MCF 10A (cell line): ENCODE data around the gene SEZ6L. TPM values are rescaled to one million over a fixed set of nuclear protein-coding genes. Genes with fewer than 3 reads are reported as not detected.

Experiments used
- BruUV-seq: library from RNA; stranded (reverse); fragments of 400-500 nt; replicated peaks from 2 replicates; lab custom pipeline; 2021; lab: Mats Ljungman, UMichigan
- CTCF ChIA-PET: fragments of 300-600 bp; sonication (Branson Sonifier 250); formaldehyde crosslinking; extraction: SDS; loops from one replicate; lab custom pipeline; 2021; ENCODE audit warnings: antibody characterized with exemption, inconsistent platforms; lab: Yijun Ruan, JAX
- POLR2A ChIA-PET: fragments of 300-600, 350-650 bp; sonication (Branson Sonifier 250); formaldehyde crosslinking; extraction: SDS; loops from one replicate; lab custom pipeline; 2020; ENCODE audit warnings: antibody characterized with exemption, inconsistent platforms; lab: Yijun Ruan, JAX
- DNase-seq: peaks from one replicate; pipeline ENCODE4 v3.0.0-alpha.2; 2018; ENCODE audit not compliant: unreplicated experiment
- H3K27ac Mint-ChIP-seq: one replicate; pipeline ENCODE4 v1.8.0; 2022; ENCODE audit warnings: mild to moderate bottlenecking, low read depth, mixed read lengths; ENCODE audit not compliant: unreplicated experiment
- H3K27me3 Mint-ChIP-seq: one replicate; pipeline ENCODE4 v1.8.0; 2022; ENCODE audit warnings: mixed read lengths; ENCODE audit not compliant: insufficient read depth, unreplicated experiment
- H3K36me3 Mint-ChIP-seq: one replicate; pipeline ENCODE4 v1.8.0; 2022; ENCODE audit warnings: mild to moderate bottlenecking, moderate library complexity, mixed read lengths; ENCODE audit not compliant: insufficient read depth, unreplicated experiment
- H3K4me1 Mint-ChIP-seq: one replicate; pipeline ENCODE4 v1.8.0; 2022; ENCODE audit warnings: mixed read lengths; ENCODE audit not compliant: insufficient read depth, unreplicated experiment
- H3K4me3 Mint-ChIP-seq: one replicate; pipeline ENCODE4 v1.8.0; 2022; ENCODE audit warnings: mild to moderate bottlenecking, moderate library complexity, mixed read lengths; ENCODE audit not compliant: unreplicated experiment
- H3K9me3 Mint-ChIP-seq: one replicate; pipeline ENCODE4 v1.8.0; 2022; ENCODE audit warnings: mixed read lengths; ENCODE audit not compliant: unreplicated experiment
- intact Hi-C: fragments of 100-400 bp; cut with micrococcal nuclease; formaldehyde crosslinking; loops from 2 replicates; pipeline ENCODE4 v1.14.1; 2022
- total RNA-seq: library from RNA; stranded (reverse); gene quantifications from 2 replicates; pipeline ENCODE4 v1.2.3, GENCODE V29; 2022
- TF ChIP-seq, protein P1 (sequence below): fragments of 200-600 bp; IDR thresholded peaks from one replicate; pipeline ENCODE4 v1.8.0; 2022; ENCODE audit warnings: antibody characterized with exemption, mild to moderate bottlenecking; ENCODE audit not compliant: unreplicated experiment

SEZ6L gene
- total RNA-seq, 1 experiment from 2014 or later = not detected

DNA sequence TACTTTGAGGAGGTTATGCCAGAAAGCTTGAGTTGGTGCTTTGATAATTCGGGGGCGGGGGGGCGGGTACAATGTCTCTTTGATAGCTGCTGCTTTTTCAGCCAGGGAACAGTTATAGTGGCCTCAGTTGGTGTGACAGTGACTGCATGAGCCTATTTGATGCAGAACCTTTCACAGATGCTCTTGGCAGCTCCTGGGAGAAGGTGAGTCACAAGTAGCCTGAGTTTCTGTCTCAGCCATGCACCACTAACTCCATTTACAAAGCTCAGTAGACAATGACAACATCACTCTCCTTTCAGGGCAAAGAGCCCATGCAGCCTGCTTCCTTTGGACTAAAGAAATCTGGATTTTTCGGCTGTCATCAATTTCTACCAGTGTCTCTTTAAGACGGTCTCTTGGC, 42.1 kb upstream of the SEZ6L start:
- no TSS peak for BruUV-seq
- Mint-ChIP-seq H3K27me3 (peaks cover 54% of the 10 kb centered on the region), H3K4me1 (no peaks in the 10 kb centered on the region), H3K9me3 (no peaks in the 10 kb centered on the region), H3K36me3 (no peaks in the 10 kb centered on the region), H3K27ac (no peak overlapping the region), H3K4me3 (no peak overlapping the region)
- intact Hi-C loops = no loop called here
- CTCF ChIA-PET = interaction anchor here (0.8 kb wide), 1 partner anchor 238 kb away, joined by 3 read pairs; no protein-coding TSS in a partner anchor
- TF ChIP-seq, protein P1, sequence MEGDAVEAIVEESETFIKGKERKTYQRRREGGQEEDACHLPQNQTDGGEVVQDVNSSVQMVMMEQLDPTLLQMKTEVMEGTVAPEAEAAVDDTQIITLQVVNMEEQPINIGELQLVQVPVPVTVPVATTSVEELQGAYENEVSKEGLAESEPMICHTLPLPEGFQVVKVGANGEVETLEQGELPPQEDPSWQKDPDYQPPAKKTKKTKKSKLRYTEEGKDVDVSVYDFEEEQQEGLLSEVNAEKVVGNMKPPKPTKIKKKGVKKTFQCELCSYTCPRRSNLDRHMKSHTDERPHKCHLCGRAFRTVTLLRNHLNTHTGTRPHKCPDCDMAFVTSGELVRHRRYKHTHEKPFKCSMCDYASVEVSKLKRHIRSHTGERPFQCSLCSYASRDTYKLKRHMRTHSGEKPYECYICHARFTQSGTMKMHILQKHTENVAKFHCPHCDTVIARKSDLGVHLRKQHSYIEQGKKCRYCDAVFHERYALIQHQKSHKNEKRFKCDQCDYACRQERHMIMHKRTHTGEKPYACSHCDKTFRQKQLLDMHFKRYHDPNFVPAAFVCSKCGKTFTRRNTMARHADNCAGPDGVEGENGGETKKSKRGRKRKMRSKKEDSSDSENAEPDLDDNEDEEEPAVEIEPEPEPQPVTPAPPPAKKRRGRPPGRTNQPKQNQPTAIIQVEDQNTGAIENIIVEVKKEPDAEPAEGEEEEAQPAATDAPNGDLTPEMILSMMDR = no peak
- POLR2A ChIA-PET = no interaction called here
- DNase-seq = no peak

DNA sequence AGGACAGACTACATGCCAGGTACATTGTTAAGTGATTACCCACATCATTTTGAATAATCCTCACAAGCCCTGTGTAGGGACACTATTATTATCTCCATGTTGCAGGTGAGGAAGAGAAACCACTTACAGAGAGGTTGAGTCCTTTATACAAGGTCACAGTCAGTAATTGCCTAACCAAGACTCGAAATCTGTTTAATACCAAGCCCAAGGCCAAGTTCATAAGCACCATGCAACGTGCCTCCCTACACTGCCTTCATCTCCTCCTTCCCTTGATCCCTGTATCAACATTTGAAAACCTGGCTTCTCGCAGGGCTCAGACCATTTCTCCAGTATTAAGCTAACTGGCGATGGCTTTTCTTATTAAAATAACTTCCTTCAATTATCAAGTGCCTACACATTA, 41.7 kb upstream of the SEZ6L start:
- no peak overlapping the region for H3K27ac Mint-ChIP-seq
- DNase-seq = no peak
- intact Hi-C loops = no loop called here
- CTCF ChIA-PET = no interaction called here
- no peak overlapping the region for H3K4me3 Mint-ChIP-seq
- TF ChIP-seq, protein P1 = no peak
- no TSS peak for BruUV-seq
- no peaks in the 10 kb centered on the region for H3K4me1 Mint-ChIP-seq
- H3K9me3 Mint-ChIP-seq = no peaks in the 10 kb centered on the region
- no peaks in the 10 kb centered on the region for H3K36me3 Mint-ChIP-seq
- POLR2A ChIA-PET = no interaction called here
- H3K27me3 Mint-ChIP-seq = peaks cover 49% of the 10 kb centered on the region

DNA sequence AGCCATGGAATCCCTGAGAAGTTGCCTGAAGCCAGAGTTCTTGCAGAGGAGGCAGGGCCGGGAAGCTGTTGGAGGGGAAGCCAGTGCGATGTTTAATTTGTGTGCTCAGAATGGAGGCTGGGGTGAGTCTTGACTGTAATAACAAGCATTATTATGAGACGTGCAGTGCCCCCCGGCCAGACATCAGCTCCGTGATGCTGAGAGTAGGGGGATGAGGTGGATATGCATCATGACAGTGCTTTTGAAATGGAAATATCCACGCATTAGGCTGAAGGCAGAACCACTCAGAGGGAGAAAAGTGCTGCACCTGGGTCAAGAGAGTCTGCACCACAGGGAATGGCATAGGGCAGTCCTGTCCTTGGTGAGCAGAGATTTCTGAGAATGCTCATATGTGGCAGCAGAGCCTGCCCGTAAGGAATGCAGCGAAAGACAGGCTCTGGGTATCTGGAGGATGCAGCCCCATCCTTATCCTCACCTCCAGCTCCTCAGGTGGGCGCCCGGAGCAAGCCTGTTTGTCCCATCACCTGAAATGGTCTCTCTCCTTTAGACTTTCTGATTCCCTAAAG, 37.6 kb upstream of the SEZ6L start:
- ChIA-PET CTCF (no interaction called here), POLR2A (no interaction called here)
- Mint-ChIP-seq H3K27me3 (peaks cover 25% of the 10 kb centered on the region), H3K4me3 (no peak overlapping the region), H3K36me3 (no peaks in the 10 kb centered on the region), H3K9me3 (no peaks in the 10 kb centered on the region), H3K27ac (no peak overlapping the region), H3K4me1 (no peaks in the 10 kb centered on the region)
- DNase-seq = no peak
- intact Hi-C loops = no loop called here
- TF ChIP-seq, protein P1 = no peak
- no TSS peak for BruUV-seq

DNA sequence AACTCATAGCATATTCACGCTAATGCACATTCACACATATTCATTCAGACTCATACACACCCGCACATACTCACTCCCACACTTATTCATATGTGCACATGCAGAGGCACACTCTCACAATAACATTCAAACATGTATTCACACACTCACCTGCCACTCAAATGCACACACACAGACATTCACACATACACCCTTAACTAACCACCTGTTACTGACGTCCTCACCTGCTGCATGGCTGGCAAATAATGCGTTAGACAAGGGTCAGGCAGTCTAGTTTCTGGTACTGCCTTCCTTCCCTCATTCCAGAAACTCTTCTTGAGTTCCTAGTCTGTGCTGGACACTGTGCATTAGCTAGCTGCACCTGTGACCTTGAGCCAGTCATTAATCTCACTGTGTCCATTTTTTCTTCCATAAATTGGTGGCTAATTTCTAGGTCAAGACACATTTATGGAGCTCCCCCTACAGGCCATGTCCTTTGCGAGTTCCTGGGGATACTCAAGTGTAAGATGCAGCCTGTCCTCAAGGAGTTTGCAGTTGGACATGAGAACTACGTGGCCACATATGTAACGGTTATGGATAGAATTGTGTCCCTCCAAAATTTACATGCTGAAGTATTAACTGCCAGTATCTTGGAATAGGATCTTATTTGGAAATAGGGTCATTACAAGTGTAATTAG, 34.5 kb upstream of the SEZ6L start:
- TF ChIP-seq, protein P1 = no peak
- CTCF ChIA-PET = no interaction called here
- Mint-ChIP-seq H3K27me3 (peaks cover 13% of the 10 kb centered on the region), H3K4me1 (no peaks in the 10 kb centered on the region), H3K4me3 (no peak overlapping the region), H3K36me3 (no peaks in the 10 kb centered on the region), H3K27ac (no peak overlapping the region), H3K9me3 (no peaks in the 10 kb centered on the region)
- DNase-seq = no peak
- POLR2A ChIA-PET = no interaction called here
- BruUV-seq = no TSS peak
- intact Hi-C loops = no loop called here
